NOMO-1 (cell line): ENCODE results near the gene FGFBP3.

Experiments used
- DNase-seq, 2 experiments: peaks; one replicate each; lab custom pipeline; 2025; ENCODE audit not compliant: unreplicated experiment in 2 of 2; lab: John Stamatoyannopoulos, UW

The FGFBP3 gene

DNA sequence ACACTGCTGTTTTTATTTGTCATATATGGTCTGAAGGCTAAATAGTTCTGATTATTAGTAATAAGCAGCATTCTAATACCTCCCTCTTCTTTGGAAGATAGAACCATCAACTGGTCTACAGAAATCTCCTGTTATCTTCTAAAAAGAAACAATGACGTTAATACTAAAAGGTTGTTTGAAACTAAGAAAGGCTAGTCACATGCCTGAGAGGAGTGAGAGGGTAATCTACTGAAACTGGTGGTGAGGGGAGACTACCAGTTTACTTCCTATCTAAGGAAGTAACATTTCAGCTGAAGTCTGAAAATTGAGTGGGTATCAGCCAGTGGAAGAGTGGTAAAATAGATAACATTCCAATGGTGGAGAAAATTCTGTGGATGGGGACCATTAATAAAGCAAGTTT, 48.4 kb downstream of the FGFBP3 start:
- no peak for DNase-seq

GRCh38 chr10:91856637-91857036, 52.6 kb downstream of the FGFBP3 start:
- DNase-seq = no peak
